Fibroblast of pulmonary artery (primary cell): ENCODE results near the gene DUSP8.

Source experiments
- DNase-seq: peaks from one replicate; pipeline ENCODE4 v3.0.0-alpha.2; 2010; ENCODE audit warnings: low read depth
- H3K4me3 ChIP-seq: replicated peaks from 2 replicates; pipeline ENCODE4 v1.5.1; 2011; ENCODE audit warnings: low read depth, mild to moderate bottlenecking, control low read depth, low read length, moderate library complexity
- CTCF ChIP-seq: IDR thresholded peaks from 2 replicates; pipeline ENCODE4 v1.5.1; 2011; ENCODE audit warnings: mild to moderate bottlenecking, control low read depth, low read length, inconsistent platforms; ENCODE audit errors: missing control alignments

Gene DUSP8

GRCh38 chr11:1558775-1559110, 13.3 kb downstream of the DUSP8 start:
- H3K4me3 ChIP-seq, result no peak overlapping the region
- TF ChIP-seq CTCF, result no peak
- DNase-seq, result no peak

GRCh38 chr11:1557904-1558774, 13.9 kb downstream of the DUSP8 start:
- H3K4me3 ChIP-seq, result no peak overlapping the region
- peak; percentile 81 for DNase-seq
- TF ChIP-seq CTCF, result no peak

- no peak overlapping the region for H3K4me3 ChIP-seq
- no peak for DNase-seq
- no peak for TF ChIP-seq CTCF
These were observed 14.8 kb downstream of the DUSP8 start for GRCh38 chr11:1557051-1557884.

- no peak for TF ChIP-seq CTCF
- no peak overlapping the region for H3K4me3 ChIP-seq
- no peak for DNase-seq
These were observed 15.7 kb downstream of the DUSP8 start for GRCh38 chr11:1556278-1556902.

GRCh38 chr11:1555713-1556153, 16.3 kb downstream of the DUSP8 start:
- no peak for DNase-seq
- no peak overlapping the region for H3K4me3 ChIP-seq
- TF ChIP-seq CTCF, result no peak

GRCh38 chr11:1554981-1555712, 16.9 kb downstream of the DUSP8 start:
- TF ChIP-seq CTCF, result no peak
- H3K4me3 ChIP-seq, result no peak overlapping the region
- DNase-seq, result no peak
